H1 (cell line): ENCODE results near the gene C1orf21. TPM values are rescaled to one million over a fixed set of nuclear protein-coding genes. Genes with fewer than 3 reads are reported as not detected.

ENCODE experiments used
- CTCF ChIA-PET: fragments of 300-600 bp; sonication (Branson Sonifier 250); formaldehyde crosslinking; loops from one replicate; lab custom pipeline; 2021; ENCODE audit not compliant: partially characterized antibody; lab: Charles Lee
- POLR2A ChIA-PET: fragments of 300-600 bp; sonication (Branson Sonifier 250); formaldehyde crosslinking; loops from one replicate; lab custom pipeline; 2021; ENCODE audit warnings: inconsistent platforms; ENCODE audit not compliant: partially characterized antibody; lab: Charles Lee
- DNase-seq, 2 experiments: peaks; one replicate each; pipeline versions ENCODE4 v3.0.0 to v3.0.0-alpha.2; 2010 to 2022; ENCODE audit warnings: low spot score in 2 of 2, low read depth in 1 of 2, mixed read lengths in 1 of 2
- FAIRE-seq: peaks from 2 replicates; lab custom pipeline; 2011; peaks lifted over from hg19 to GRCh38; lab: Jason Lieb, UNC
- H2AFZ ChIP-seq: 2 replicates; pipeline ENCODE4 v1.8.1; 2012; ENCODE audit warnings: low read length, inconsistent platforms
- H2AK5ac ChIP-seq: 2 replicates; pipeline ENCODE4 v1.6.1; 2013; ENCODE audit warnings: low read depth, low read length
- H2BK120ac ChIP-seq: replicated peaks from 2 replicates; pipeline ENCODE3; 2013; ENCODE audit warnings: low read depth, low read length, inconsistent platforms
- H2BK12ac ChIP-seq: 2 replicates; pipeline ENCODE4 v1.6.1; 2013; ENCODE audit warnings: low read depth, low read length
- H2BK15ac ChIP-seq: 2 replicates; pipeline ENCODE4 v1.6.1; 2013; ENCODE audit warnings: low read length
- H2BK20ac ChIP-seq: 2 replicates; pipeline ENCODE4 v1.6.1; 2013; ENCODE audit warnings: low read length
- H2BK5ac ChIP-seq: 2 replicates; pipeline ENCODE4 v1.6.1; 2013; ENCODE audit warnings: low read depth, low read length
- H3K14ac ChIP-seq: 2 replicates; pipeline ENCODE4 v1.6.1; 2013; ENCODE audit warnings: inconsistent platforms; ENCODE audit not compliant: insufficient read length
- H3K18ac ChIP-seq: 2 replicates; pipeline ENCODE4 v1.6.1; 2013; ENCODE audit warnings: low read length; ENCODE audit errors: extremely low read depth
- H3K23ac ChIP-seq: 2 replicates; pipeline ENCODE4 v1.6.1; 2013; ENCODE audit warnings: inconsistent platforms; ENCODE audit not compliant: insufficient read length
- H3K23me2 ChIP-seq: 2 replicates; pipeline ENCODE4 v1.6.1; 2013; ENCODE audit warnings: low read depth, low read length
- H3K27ac ChIP-seq: 2 replicates; pipeline ENCODE4 v1.6.1; 2011; ENCODE audit warnings: low read depth, low read length, inconsistent platforms
- H3K27me3 ChIP-seq, 4 experiments: replicated peaks in 1 of 4; 1 replicate in 1 of 4; 2 replicates in 3 of 4; pipeline versions ENCODE4 v1.6.1 to v1.8.1; 2011 to 2013; ENCODE audit warnings: low read length in 3 of 4, mild to moderate bottlenecking in 3 of 4, inconsistent platforms in 2 of 4, mixed read lengths in 2 of 4, moderate library complexity in 1 of 4; ENCODE audit not compliant: control insufficient read depth in 3 of 4, insufficient read depth in 3 of 4; ENCODE audit errors: extremely low read depth in 1 of 4
- H3K36me3 ChIP-seq, 4 experiments: 2 replicates each; pipeline versions ENCODE4 v1.6.1 to v1.8.1; 2011 to 2013; ENCODE audit warnings: mild to moderate bottlenecking in 4 of 4, low read length in 3 of 4, moderate library complexity in 2 of 4, control low read depth in 1 of 4, inconsistent platforms in 1 of 4; ENCODE audit not compliant: insufficient read depth in 4 of 4, control insufficient read depth in 2 of 4
- H3K4ac ChIP-seq: replicated peaks from 2 replicates; pipeline ENCODE3; 2013; ENCODE audit warnings: low read length, low read depth, mixed read lengths, inconsistent platforms; ENCODE audit not compliant: insufficient read length
- H3K4me1 ChIP-seq, 4 experiments: replicated peaks in 1 of 4; 1 replicate in 1 of 4; 2 replicates in 3 of 4; pipeline versions ENCODE4 v1.6.1 to v1.8.1; 2011 to 2013; ENCODE audit warnings: low read length in 3 of 4, inconsistent platforms in 2 of 4, mixed read lengths in 1 of 4; ENCODE audit not compliant: insufficient read depth in 4 of 4, control insufficient read depth in 3 of 4
- H3K4me2 ChIP-seq, 2 experiments: 2 replicates each; pipeline versions ENCODE4 v1.6.1 to v1.8.1; 2011 to 2013; ENCODE audit warnings: low read depth in 2 of 2, low read length in 2 of 2, control low read depth in 1 of 2, inconsistent platforms in 1 of 2, mild to moderate bottlenecking in 1 of 2; ENCODE audit not compliant: insufficient read depth in 1 of 2
- H3K4me3 ChIP-seq, 4 experiments: fragments of 200-600, 300-600 bp in 1 of 4; sonication (generic), shearing (Covaris generic), sonication (Bioruptor Twin) in 1 of 4; 2 replicates each; pipeline versions ENCODE4 v1.5.1 to v1.8.1; 2011 to 2016; ENCODE audit warnings: low read length in 4 of 4, low read depth in 3 of 4, control low read depth in 2 of 4, inconsistent platforms in 2 of 4, mild to moderate bottlenecking in 2 of 4, mixed read lengths in 1 of 4, moderate library complexity in 1 of 4; ENCODE audit not compliant: insufficient read depth in 2 of 4; ENCODE audit errors: extremely low read depth in 1 of 4
- H3K56ac ChIP-seq: replicated peaks from 2 replicates; pipeline ENCODE3; 2013; ENCODE audit warnings: low read depth, mild to moderate bottlenecking, mixed read lengths, low read length, inconsistent platforms; ENCODE audit not compliant: insufficient read length
- H3K79me1 ChIP-seq: 2 replicates; pipeline ENCODE4 v1.6.1; 2013; ENCODE audit warnings: low read depth, low read length, control low read depth
- H3K79me2 ChIP-seq, 2 experiments: 2 replicates each; pipeline versions ENCODE4 v1.6.1 to v1.8.1; 2012 to 2013; ENCODE audit warnings: low read length in 2 of 2, mild to moderate bottlenecking in 2 of 2, inconsistent platforms in 1 of 2; ENCODE audit not compliant: insufficient read depth in 2 of 2, control insufficient read depth in 1 of 2
- H3K9ac ChIP-seq, 4 experiments: replicated peaks in 1 of 4; 1 replicate in 1 of 4; 2 replicates in 3 of 4; pipeline versions ENCODE4 v1.6.1 to v1.8.1; 2011 to 2013; ENCODE audit warnings: low read depth in 3 of 4, low read length in 3 of 4, control low read depth in 2 of 4, mild to moderate bottlenecking in 2 of 4, moderate library complexity in 2 of 4, inconsistent platforms in 1 of 4; ENCODE audit errors: extremely low read depth in 1 of 4
- H3K9me3 ChIP-seq, 2 experiments: 2 replicates each; pipeline versions ENCODE4 v1.6.1 to v1.8.1; 2012 to 2013; ENCODE audit warnings: mild to moderate bottlenecking in 2 of 2, moderate library complexity in 2 of 2, control low read depth in 1 of 2, inconsistent platforms in 1 of 2, low read depth in 1 of 2, low read length in 1 of 2, mixed read lengths in 1 of 2; ENCODE audit not compliant: insufficient read depth in 2 of 2
- H4K20me1 ChIP-seq, 2 experiments: replicated peaks in 1 of 2; 2 replicates each; pipeline versions ENCODE3 to v1.8.1; 2011 to 2013; ENCODE audit warnings: inconsistent platforms in 2 of 2, low read length in 2 of 2, mild to moderate bottlenecking in 1 of 2; ENCODE audit not compliant: insufficient read depth in 2 of 2, control insufficient read depth in 1 of 2
- H4K5ac ChIP-seq: 2 replicates; pipeline ENCODE4 v1.6.1; 2013; ENCODE audit warnings: low read length, low read depth, mixed read lengths, inconsistent platforms; ENCODE audit not compliant: insufficient read length
- H4K8ac ChIP-seq: 2 replicates; pipeline ENCODE4 v1.8.0; 2013; ENCODE audit warnings: mild to moderate bottlenecking, moderate library complexity, low read length, inconsistent platforms; ENCODE audit not compliant: insufficient read depth; ENCODE audit errors: extremely low read depth
- H4K91ac ChIP-seq: replicated peaks from 2 replicates; pipeline ENCODE3; 2013; ENCODE audit warnings: low read length, mixed read lengths, inconsistent platforms; ENCODE audit not compliant: insufficient read length
- HDAC2 ChIP-seq, 2 experiments: fragments of 300-600 bp in 1 of 2; sonication (generic) in 1 of 2; IDR thresholded peaks; 2 replicates each; pipeline ENCODE4 v1.6.1; 2011 to 2012; ENCODE audit warnings: low read depth in 2 of 2, low read length in 2 of 2, mild to moderate bottlenecking in 2 of 2, moderate library complexity in 2 of 2, borderline replicate concordance in 1 of 2, inconsistent platforms in 1 of 2
- POLR2A ChIP-seq, 2 experiments: IDR thresholded peaks; 1 replicate in 1 of 2; 2 replicates in 1 of 2; pipeline ENCODE4 v1.6.1; 2011; ENCODE audit warnings: low read depth in 2 of 2, low read length in 2 of 2, mild to moderate bottlenecking in 2 of 2; ENCODE audit errors: control extremely low read depth in 1 of 2
- SIX5 ChIP-seq: IDR thresholded peaks from 2 replicates; pipeline ENCODE4 v1.6.1; 2011; ENCODE audit warnings: mild to moderate bottlenecking, low read depth, low read length
- WGBS, 2 experiments: shearing (Covaris generic) in 1 of 2; methylation state at CpG; one replicate each; pipeline versions ENCODE4 v1.1.6 to v1.1.7; 2013 to 2015; ENCODE audit warnings: low lambda C conversion rate in 2 of 2, mixed read lengths in 2 of 2, inconsistent platforms in 1 of 2, low coverage in 1 of 2, missing lambda C conversion rate in 1 of 2; ENCODE audit not compliant: insufficient replicate concordance in 2 of 2, insufficient coverage in 1 of 2, insufficient read length in 1 of 2; ENCODE audit errors: extremely low coverage in 1 of 2, missing lambda C conversion rate in 1 of 2; 5-methylcytosine and 5-hydroxymethylcytosine counted together
- polyA plus RNA-seq, 7 experiments: library from polyadenylated mRNA; depleted of rRNA in 3 of 7; stranded (reverse) in 5 of 7; unstranded in 2 of 7; fragments of >200 nt in 5 of 7; fragments of 200-250 nt in 2 of 7; gene quantifications; 1 replicate in 5 of 7; 2 replicates in 1 of 7; 4 replicates in 1 of 7; pipeline versions ENCODE4 v1.2.1 to v1.2.3, GENCODE V29; 2011 to 2013; ENCODE audit warnings: missing spikeins in 2 of 7, mixed read lengths in 2 of 7
- total RNA-seq: library from RNA; stranded (reverse); fragmentation: NEBNext Ultra II Directional; extraction: Animal tissue kit (Norgen Biotek cat#: 25700); gene quantifications from 2 replicates; pipeline ENCODE4 v1.2.1, GENCODE V29; 2021

Gene C1orf21
- total and polyA plus RNA-seq, 2 of the 8 experiments (the other 6 are each of a cell fraction or from before 2014, with no cell fraction given) = 16.6 to 51.0 TPM

GRCh38 chr1:184615301-184615700 lies 228.5 kb downstream of the C1orf21 start:
- Histone ChIP-seq H2AFZ (no peak overlapping the region), H3K9ac (no peak overlapping the region), H3K56ac (no peak overlapping the region), H4K20me1 (no peaks in the 10 kb centered on the region), H3K4me1 (no peaks in the 10 kb centered on the region), H3K27ac (no peak overlapping the region), H3K23ac (no peak overlapping the region), H3K9me3 (no peaks in the 10 kb centered on the region), H3K14ac (no peak overlapping the region), H3K79me2 (no peaks in the 10 kb centered on the region), H3K4me2 (no peak overlapping the region), H3K27me3 (no peaks in the 10 kb centered on the region), H2BK20ac (no peak overlapping the region), H3K4ac (no peak overlapping the region), H2BK5ac (no peak overlapping the region), H3K18ac (no peak overlapping the region), H2BK12ac (no peak overlapping the region), H3K79me1 (no peaks in the 10 kb centered on the region), H3K36me3 (0 out of 8 replicates have a peak, but pooled peaks cover 0 to 6% (median 3%) of the 10 kb centered on the region in 4 experiments), H2BK15ac (no peak overlapping the region), H4K5ac (no peak overlapping the region), H2BK120ac (no peak overlapping the region), H3K23me2 (0 out of 2 replicates have a peak, but pooled peaks cover 1% of the 10 kb centered on the region), H4K8ac (no peak overlapping the region), H2AK5ac (no peak overlapping the region), H4K91ac (no peak overlapping the region), H3K4me3 (no peak overlapping the region)
- POLR2A ChIA-PET = no interaction called here
- WGBS, 2 experiments = 87% methylated on average over 5 of the region's 5 CpGs; no CpG with 5 or more reads in 1 of the 2 experiments
- DNase-seq (no peak), FAIRE-seq (no peak)
- CTCF ChIA-PET = no interaction called here
- TF ChIP-seq POLR2A (IDR thresholded peaks at IDR 0.05; ENCODE audit: control extremely low read depth in 1 of 2, low read depth in 2 of 2, low read length in 2 of 2) (no peak), HDAC2 (IDR thresholded peaks at IDR 0.05; ENCODE audit: borderline replicate concordance in 1 of 2, low read depth in 2 of 2, low read length in 2 of 2) (no peak), SIX5 (no peak)
